GM13977 (cell line): Measurements from ENCODE around the gene CXXC5.
A peak's percentile ranks its signal among the peaks of the same experiment; 100 is the strongest.
"Not testable (repeated sequence)": the region's sequence is repeated elsewhere in the genome, so short reads cannot be mapped to it uniquely, and the experiment has no call there.

Experiments used
- DNase-seq: peaks from one replicate; pipeline ENCODE4 v3.0.0; 2012; ENCODE audit warnings: low spot score
- CTCF ChIP-seq: IDR thresholded peaks from 2 replicates; pipeline ENCODE4 v1.5.1; 2012; ENCODE audit warnings: mild to moderate bottlenecking, control low read depth; ENCODE audit not compliant: insufficient read depth; ENCODE audit errors: extremely low read depth, missing control alignments
- in situ Hi-C: fragments of 300-500 bp; cut with MboI; formaldehyde crosslinking; loops from one replicate; pipeline ENCODE4 v1.12.0; 2022; ENCODE audit warnings: low sequenced_read_pairs, low pct_unique_long_range_greater_than_20kb, mixed read lengths, inconsistent platforms; ENCODE audit not compliant: unreplicated experiment

The CXXC5 gene

GRCh38 chr5:139708877-139709581, 60.9 kb downstream of the CXXC5 start:
- DNase-seq, result peak; percentile 75
- TF ChIP-seq CTCF, result no peak
- in situ Hi-C loops, result no loop called here

GRCh38 chr5:139709582-139710318, 61.6 kb downstream of the CXXC5 start:
- peak; percentile 78 for DNase-seq
- in situ Hi-C loops, result no loop called here
- TF ChIP-seq CTCF, result no peak

GRCh38 chr5:139710319-139711066, 62.3 kb downstream of the CXXC5 start:
- in situ Hi-C loops, result no loop called here
- peak; percentile 85 for DNase-seq
- no peak for TF ChIP-seq CTCF

- in situ Hi-C loops, result no loop called here
- peak; percentile 75 for DNase-seq
- TF ChIP-seq CTCF, result peak; percentile 59
These were observed 63.1 kb downstream of the CXXC5 start for GRCh38 chr5:139711067-139711905.

- in situ Hi-C loops, result no loop called here
- DNase-seq, result no peak
- no peak for TF ChIP-seq CTCF
These were observed 63.7 kb downstream of the CXXC5 start for GRCh38 chr5:139711906-139712224.

GRCh38 chr5:139712412-139712811, 64.3 kb downstream of the CXXC5 start:
- DNase-seq, result no peak
- in situ Hi-C loops, result no loop called here
- no peak for TF ChIP-seq CTCF

- DNase-seq, in situ Hi-C loops: not testable (repeated sequence)
These were observed 65.7 kb downstream of the CXXC5 start for GRCh38 chr5:139713898-139714297.
